ENCODE data around the gene THAP12.

The THAP12 gene

DNA sequence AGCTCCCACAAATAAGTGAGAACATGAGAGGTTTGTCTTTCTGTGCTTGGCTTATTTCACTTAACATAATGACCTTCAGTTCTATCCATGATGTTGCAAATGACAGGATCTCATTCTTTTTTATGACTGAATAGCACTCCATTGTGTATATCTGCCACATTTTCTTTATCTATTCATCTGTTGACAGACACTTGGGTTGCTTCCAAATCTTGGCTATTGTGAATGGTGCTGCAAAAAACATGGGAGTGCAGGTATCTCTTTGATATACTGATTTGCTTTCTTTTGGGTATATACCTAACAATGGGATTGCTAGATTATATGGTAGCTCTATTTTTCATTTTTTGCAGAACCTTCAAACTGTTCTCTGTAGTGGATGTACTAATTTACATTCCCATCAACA lies 13.5 kb upstream of the THAP12 start:
- no peak for TF ChIP-seq CTCF (IDR thresholded peaks at IDR 0.05; ENCODE audit: low read length, missing control alignments)
- no peak overlapping the region for H3K4me3 ChIP-seq (replicated peaks; ENCODE audit: low read depth, low read length)
- DNase-seq (ENCODE audit: low read depth), result no peak

DNA sequence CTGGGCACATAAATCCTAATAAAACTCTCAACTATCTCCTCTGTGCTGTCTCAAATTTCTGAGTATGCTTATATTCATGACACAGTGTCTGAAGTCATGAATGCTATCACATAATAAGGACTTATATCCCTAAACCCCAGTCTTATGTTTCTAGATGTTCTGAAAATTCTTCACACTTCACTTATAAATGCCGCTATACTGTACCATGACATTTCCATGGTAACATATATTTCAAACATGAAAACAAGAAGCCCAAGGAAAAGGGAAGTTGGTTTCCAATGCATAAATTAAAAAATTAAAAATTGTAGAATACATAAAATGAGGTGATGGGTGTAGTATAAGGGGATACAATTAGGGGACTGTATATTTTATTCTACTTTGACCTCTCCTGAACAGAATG lies 11.9 kb upstream of the THAP12 start:
- no peak for DNase-seq (ENCODE audit: low read depth)
- no peak for TF ChIP-seq CTCF (IDR thresholded peaks at IDR 0.05; ENCODE audit: low read length, missing control alignments)
- no peak overlapping the region for H3K4me3 ChIP-seq (replicated peaks; ENCODE audit: low read depth, low read length)

DNA sequence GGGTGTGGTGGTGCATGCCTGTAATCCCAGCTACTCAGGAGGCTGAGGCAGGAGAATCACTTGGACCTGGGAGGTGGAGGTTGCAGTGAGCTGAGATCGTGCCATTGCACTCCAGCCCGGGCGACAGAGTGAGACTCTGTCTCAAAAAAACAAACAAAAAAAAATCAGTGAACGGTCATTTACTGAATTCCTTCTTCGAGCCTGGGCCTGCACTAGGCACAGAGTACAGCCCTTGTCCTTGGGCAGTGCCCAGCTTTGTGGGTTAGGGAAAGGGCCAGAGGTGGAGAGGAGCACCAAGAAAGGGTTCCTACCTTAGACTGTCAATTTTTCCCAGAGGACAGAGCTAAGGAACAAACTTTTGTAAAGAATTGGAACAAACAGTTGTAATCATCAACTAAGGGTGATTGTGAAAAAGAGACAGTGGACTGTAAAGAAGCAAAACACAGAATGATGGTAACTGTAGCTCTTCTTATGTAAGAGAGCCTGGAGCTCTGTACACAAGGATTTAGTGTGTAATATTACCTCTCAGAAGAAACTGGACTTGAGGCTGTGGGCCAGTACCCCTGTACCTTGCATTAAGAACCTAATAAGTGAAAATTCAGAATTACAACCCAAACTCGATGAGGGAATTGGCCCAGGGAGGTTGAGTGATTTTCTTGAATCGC lies 11.0 kb upstream of the THAP12 start:
- no peak overlapping the region for H3K4me3 ChIP-seq (replicated peaks; ENCODE audit: low read depth, low read length)
- DNase-seq (ENCODE audit: low read depth), result no peak
- no peak for TF ChIP-seq CTCF (IDR thresholded peaks at IDR 0.05; ENCODE audit: low read length, missing control alignments)

GRCh38 chr11:76391021-76391420 lies 10.1 kb upstream of the THAP12 start:
- no peak overlapping the region for H3K4me3 ChIP-seq (replicated peaks; ENCODE audit: low read depth, low read length)
- no peak for TF ChIP-seq CTCF (IDR thresholded peaks at IDR 0.05; ENCODE audit: low read length, missing control alignments)
- no peak for DNase-seq (ENCODE audit: low read depth)

DNA sequence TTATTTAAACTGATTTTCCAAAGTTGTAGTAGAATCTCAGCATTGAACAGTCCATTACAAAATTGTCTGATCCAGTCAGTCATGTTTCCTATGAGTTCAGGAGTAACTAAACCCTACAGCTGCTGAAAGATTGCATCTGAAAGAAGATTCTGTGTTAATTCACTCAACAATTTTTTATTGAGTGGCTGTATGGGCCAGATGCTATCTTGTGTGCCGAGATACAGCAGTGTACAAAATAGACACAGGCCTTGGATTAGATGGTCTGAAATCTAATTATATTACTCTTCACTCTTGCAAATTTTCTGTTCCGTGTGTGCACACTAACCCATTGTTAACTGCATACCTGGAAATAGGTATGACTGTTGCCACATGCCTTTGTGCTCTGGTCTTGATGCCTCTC lies 7.5 kb upstream of the THAP12 start:
- DNase-seq (ENCODE audit: low read depth), result no peak
- H3K4me3 ChIP-seq (replicated peaks; ENCODE audit: low read depth, low read length), result no peak overlapping the region
- TF ChIP-seq CTCF (IDR thresholded peaks at IDR 0.05; ENCODE audit: low read length, missing control alignments), result no peak

GRCh38 chr11:76385903-76386302 lies 5.0 kb upstream of the THAP12 start:
- DNase-seq (ENCODE audit: low read depth), result no peak
- TF ChIP-seq CTCF (IDR thresholded peaks at IDR 0.05; ENCODE audit: low read length, missing control alignments), result no peak
- no peak overlapping the region for H3K4me3 ChIP-seq (replicated peaks; ENCODE audit: low read depth, low read length)

DNA sequence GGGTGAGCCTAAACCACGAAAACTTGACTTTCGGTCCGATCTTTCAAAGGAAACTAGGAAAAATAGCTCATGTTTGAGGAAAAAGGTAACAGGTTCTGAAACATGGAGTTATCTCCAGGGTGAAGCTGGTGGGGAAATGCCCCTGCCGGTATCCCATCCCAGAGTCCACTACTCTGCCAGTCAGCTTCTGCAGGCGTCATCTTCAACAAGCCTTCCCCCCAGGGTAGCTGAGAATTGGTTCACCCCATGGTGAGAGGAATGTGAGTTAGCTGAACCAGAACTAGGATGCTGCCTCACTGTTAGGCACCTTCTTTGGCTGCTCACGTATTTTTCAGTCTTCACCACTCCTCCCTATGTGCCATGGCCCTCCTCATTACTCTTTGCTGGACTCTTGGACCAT lies 1.3 kb upstream of the THAP12 start:
- no peak overlapping the region for H3K4me3 ChIP-seq (replicated peaks; ENCODE audit: low read depth, low read length)
- DNase-seq (ENCODE audit: low read depth), result no peak
- no peak for TF ChIP-seq CTCF (IDR thresholded peaks at IDR 0.05; ENCODE audit: low read length, missing control alignments)

All from fibroblast of pulmonary artery (primary cell).